Activated naive CD8-positive, alpha-beta T cell treated with anti-CD3 and anti-CD28 coated beads, Interleukin-2, amount 50 U/mL, for 24 hours (primary cell): ENCODE data around the gene RNMT.
A peak's percentile ranks its signal among the peaks of the same experiment; 100 is the strongest.
"Not testable (repeated sequence)": the region's sequence is repeated elsewhere in the genome, so short reads cannot be mapped to it uniquely, and the experiment has no call there.

Experiments
- ATAC-seq: fragments of 150-1000 bp; cut with Tn5 transposase; one replicate; pipeline ENCODE4 v1.10.0; 2021
- DNase-seq: peaks from one replicate; pipeline ENCODE4 v3.0.0; 2021
- H3K27ac Mint-ChIP-seq: one replicate; pipeline ENCODE4 v1.8.0; 2021; ENCODE audit warnings: mild to moderate bottlenecking, mixed read lengths
- H3K27me3 Mint-ChIP-seq: one replicate; pipeline ENCODE4 v1.8.0; 2021; ENCODE audit warnings: mixed read lengths
- H3K36me3 Mint-ChIP-seq: one replicate; pipeline ENCODE4 v1.8.0; 2021; ENCODE audit warnings: low read depth, mixed read lengths
- H3K4me1 Mint-ChIP-seq: one replicate; pipeline ENCODE4 v1.8.0; 2021; ENCODE audit warnings: mixed read lengths
- H3K4me3 Mint-ChIP-seq: one replicate; pipeline ENCODE4 v1.8.0; 2021; ENCODE audit warnings: mild to moderate bottlenecking, moderate library complexity, mixed read lengths
- H3K9me3 Mint-ChIP-seq: one replicate; pipeline ENCODE4 v1.8.0; 2021; ENCODE audit warnings: mixed read lengths

Gene RNMT

DNA sequence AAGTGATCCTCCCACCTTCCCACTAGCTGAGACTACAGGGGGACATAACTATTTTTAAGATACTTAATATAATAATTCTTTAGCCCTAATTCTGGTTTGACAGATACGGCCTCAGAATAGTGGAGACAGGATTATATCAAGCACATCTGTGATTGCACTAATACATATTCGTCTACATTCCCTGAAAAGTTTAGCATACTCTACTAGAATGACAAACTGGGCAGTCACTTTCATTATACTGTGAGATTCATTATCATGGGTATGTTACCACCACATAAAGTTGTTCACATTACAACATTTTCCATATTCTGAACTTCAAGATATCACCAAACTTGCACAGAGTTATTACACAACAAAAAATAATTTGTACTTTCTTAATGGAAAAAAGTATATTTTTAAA, 11.1 kb upstream of the RNMT start:
- Mint-ChIP-seq H3K4me1 (peaks cover 19% of the 10 kb centered on the region), H3K27ac (no peak overlapping the region), H3K27me3 (no peaks in the 10 kb centered on the region), H3K36me3 (peaks cover 29% of the 10 kb centered on the region), H3K4me3 (no peak overlapping the region), H3K9me3 (no peaks in the 10 kb centered on the region)
- ATAC-seq (no peak), DNase-seq (no peak)

DNA sequence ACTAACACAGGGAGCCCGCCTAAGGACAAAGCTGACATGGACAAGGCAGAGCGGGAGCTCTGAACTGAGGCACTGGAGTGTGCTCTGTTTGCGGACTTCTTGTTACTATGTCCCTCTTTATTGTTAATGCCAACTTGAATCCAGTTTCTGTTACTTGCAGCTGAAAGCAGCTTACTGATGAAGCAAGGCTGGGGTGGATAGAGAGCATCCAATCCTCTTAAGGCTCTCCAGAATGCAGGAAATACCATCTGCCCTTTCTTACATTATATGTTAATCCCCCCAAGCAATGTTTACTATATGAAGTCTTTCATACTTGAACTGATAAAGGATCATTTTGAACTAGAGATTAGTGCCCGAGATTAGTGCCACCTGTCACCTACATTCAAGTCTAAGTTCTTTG, 9.6 kb upstream of the RNMT start:
- H3K9me3 Mint-ChIP-seq = no peaks in the 10 kb centered on the region
- H3K27ac Mint-ChIP-seq = no peak overlapping the region
- no peak overlapping the region for H3K4me3 Mint-ChIP-seq
- peaks cover 30% of the 10 kb centered on the region for H3K36me3 Mint-ChIP-seq
- no peaks in the 10 kb centered on the region for H3K27me3 Mint-ChIP-seq
- DNase-seq (no peak), ATAC-seq (no peak)
- peaks cover 16% of the 10 kb centered on the region for H3K4me1 Mint-ChIP-seq

DNA sequence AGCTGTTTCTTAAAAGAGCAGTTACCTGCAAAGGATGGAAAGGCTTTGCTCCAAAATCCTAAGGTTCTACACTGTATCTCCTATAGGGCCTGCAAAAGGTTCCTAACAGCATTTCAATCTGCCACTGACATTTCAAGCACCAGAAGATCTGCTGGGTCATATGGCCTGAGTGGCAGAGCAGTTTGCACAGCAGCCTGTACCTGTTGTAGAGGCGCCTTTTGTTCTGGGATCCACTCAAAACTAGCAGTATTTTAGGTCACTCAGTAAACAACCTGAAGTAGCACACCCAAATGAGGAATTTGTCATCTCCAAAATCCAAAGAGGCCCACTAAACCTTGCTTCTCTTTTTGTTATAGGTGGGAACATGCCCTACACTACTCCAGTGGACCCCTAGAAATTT, 6.3 kb upstream of the RNMT start:
- H3K27ac Mint-ChIP-seq = no peak overlapping the region
- peaks cover 38% of the 10 kb centered on the region for H3K36me3 Mint-ChIP-seq
- DNase-seq = no peak
- ATAC-seq = no peak
- peaks cover 31% of the 10 kb centered on the region for H3K4me1 Mint-ChIP-seq
- H3K4me3 Mint-ChIP-seq = no peak overlapping the region
- no peaks in the 10 kb centered on the region for H3K9me3 Mint-ChIP-seq
- H3K27me3 Mint-ChIP-seq = no peaks in the 10 kb centered on the region

DNA sequence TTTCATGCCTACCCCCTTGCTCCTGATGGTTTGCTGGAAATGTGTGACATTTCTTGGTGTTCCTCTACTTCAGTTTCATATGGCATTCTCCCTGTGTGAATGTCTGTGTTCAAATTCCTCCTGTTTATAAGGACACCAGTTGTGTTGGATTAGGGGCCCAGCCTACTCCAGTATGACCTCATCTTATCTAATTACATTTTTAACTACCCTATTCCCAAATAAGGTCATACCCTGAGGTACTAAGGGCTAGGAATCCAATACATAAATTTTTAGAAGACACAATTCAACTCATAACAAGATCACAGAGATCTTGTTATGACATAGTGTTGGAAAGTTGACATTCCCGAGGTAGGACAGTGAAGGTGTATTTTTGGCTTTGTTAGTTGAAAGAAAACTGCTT, 5.6 kb upstream of the RNMT start:
- H3K27ac Mint-ChIP-seq = no peak overlapping the region
- peaks cover 35% of the 10 kb centered on the region for H3K4me1 Mint-ChIP-seq
- peaks cover 45% of the 10 kb centered on the region for H3K36me3 Mint-ChIP-seq
- DNase-seq = no peak
- ATAC-seq = no peak
- no peak overlapping the region for H3K4me3 Mint-ChIP-seq
- no peaks in the 10 kb centered on the region for H3K27me3 Mint-ChIP-seq
- no peaks in the 10 kb centered on the region for H3K9me3 Mint-ChIP-seq

DNA sequence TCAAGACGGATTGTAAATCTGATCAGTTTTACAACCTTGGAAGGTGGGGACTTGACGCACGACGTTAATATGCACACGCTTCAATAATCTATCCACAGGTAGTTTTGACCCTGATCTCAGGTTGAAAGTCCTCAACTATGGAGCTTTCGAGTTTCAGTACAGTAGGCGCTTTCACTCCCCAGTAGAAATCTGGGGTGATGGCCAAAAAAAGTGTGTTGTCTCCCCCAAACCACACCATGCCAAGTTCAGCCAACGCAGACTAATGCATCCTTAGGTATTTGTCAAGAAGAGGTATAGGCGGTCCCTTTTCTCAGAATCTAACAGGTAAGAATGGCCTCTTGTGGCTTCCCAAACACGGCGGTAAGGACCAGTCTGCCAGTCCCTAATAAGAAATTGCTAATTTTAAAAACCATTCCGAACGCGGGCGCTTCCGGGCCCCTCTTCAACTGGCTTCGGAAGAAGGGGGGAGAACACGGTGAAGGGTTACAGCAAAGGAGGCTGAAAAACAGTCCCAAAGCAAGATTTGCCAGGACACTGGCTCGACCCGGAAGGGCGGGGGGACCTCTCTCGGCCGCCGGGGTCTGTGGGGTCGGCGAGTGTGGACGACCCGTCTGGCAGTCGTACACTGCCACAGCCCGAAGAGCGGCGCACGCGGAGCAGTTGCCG, 774 bp upstream of the RNMT start:
- peak overlapping the region; percentile 84 for H3K4me3 Mint-ChIP-seq
- DNase-seq = peak; percentile 3

DNA sequence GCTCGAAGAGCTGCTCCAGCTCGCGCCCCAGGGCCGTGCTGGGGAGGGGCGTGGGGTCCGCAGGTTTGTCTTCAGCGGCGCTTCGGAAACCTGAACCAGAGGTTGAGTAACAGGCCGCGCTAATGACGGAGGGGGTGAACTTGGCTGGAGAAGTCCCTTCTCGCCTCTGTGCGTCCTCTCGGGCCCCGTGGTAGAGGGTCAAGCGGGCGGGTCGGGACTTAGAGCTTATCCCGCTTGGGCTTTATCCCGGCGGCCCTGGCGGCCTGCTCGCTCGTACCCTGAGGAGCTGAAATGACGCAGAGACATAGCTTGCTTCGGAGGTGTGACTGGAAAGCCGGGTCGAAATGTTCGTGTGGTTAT, 479 bp downstream of the RNMT start:
- peak overlapping the region; percentile 96 for H3K27ac Mint-ChIP-seq
- H3K27me3 Mint-ChIP-seq = no peaks in the 10 kb centered on the region
- DNase-seq = peak; percentile 36
- ATAC-seq = peak; percentile 12
- H3K36me3 Mint-ChIP-seq = peaks cover 38% of the 10 kb centered on the region
- H3K4me3 Mint-ChIP-seq = peak overlapping the region; percentile 84
- H3K4me1 Mint-ChIP-seq = peaks cover 68% of the 10 kb centered on the region
- no peaks in the 10 kb centered on the region for H3K9me3 Mint-ChIP-seq

More for the DNA sequence above, 774 bp upstream of the RNMT start:
- Mint-ChIP-seq H3K27ac (peak overlapping the region; percentile 88), H3K4me1 (peaks cover 61% of the 10 kb centered on the region), H3K9me3 (no peaks in the 10 kb centered on the region), H3K36me3 (peaks cover 38% of the 10 kb centered on the region), H3K27me3 (no peaks in the 10 kb centered on the region)
- ATAC-seq = no peak

DNA sequence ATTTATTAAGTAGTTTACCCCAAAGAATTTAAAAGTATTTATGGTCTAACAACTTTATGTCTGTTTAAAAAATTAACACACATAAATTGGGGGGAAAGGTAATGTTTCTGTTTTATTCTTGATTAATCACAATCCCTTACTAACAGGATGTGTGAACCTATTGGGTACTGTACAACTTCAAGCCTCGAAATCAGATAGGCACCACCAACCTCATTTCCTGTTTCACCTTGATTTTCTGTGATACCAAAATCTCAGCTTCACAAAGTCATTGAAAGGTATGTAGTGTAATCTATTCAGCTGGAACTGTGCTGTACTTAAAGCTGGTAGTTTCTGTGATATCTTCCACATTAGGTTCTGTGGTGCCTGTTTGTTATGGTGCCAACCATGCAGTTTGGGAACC, 4.0 kb downstream of the RNMT start:
- Mint-ChIP-seq H3K9me3 (no peaks in the 10 kb centered on the region), H3K36me3 (peaks cover 43% of the 10 kb centered on the region), H3K4me1 (peaks cover 48% of the 10 kb centered on the region), H3K27me3 (no peaks in the 10 kb centered on the region), H3K4me3 (no peak overlapping the region), H3K27ac (no peak overlapping the region)
- no peak for ATAC-seq
- DNase-seq = no peak

DNA sequence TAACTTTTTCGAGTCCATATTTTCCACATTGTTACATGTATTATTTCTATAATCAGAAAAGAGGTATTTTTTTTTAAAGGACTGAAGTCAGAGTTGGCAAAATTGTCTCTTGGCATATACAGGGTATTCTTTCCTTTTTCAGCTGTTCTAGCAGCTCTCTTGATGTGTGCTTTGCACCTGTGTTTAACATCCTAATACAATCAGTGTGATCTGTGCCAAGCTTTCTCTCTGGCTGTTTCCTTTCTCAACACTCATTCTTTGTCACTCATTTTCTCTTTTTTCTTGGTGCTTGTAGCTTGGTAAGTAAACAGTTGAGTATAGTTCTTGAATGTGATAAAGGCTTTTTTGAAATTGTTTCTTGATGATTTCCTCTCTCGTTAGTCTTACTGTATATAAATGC, 9.2 kb downstream of the RNMT start:
- peaks cover 63% of the 10 kb centered on the region for H3K36me3 Mint-ChIP-seq
- ATAC-seq (no peak), DNase-seq (no peak)
- H3K4me1 Mint-ChIP-seq = peaks cover 9% of the 10 kb centered on the region
- H3K27ac Mint-ChIP-seq = no peak overlapping the region
- no peaks in the 10 kb centered on the region for H3K9me3 Mint-ChIP-seq
- H3K27me3 Mint-ChIP-seq = no peaks in the 10 kb centered on the region
- no peak overlapping the region for H3K4me3 Mint-ChIP-seq

DNA sequence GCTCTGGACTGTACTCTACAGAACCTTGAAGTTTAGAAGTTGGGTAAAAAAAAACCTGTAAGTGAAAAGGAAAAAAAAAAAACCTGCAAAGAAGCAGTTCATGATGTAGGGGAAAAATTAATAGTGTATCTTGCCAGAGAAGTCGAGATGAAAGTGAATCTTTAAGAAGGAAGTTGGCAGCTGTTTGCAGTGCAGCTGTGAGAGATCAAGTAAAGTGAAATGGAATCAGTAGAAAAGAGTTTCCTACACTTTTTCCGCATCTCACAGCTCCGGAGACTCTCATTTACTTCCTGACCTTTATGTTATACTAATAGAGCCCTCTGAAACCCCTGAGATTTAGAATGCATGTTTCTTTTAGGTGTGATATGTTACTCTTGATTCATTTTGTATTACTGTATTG, 19.2 kb downstream of the RNMT start:
- Mint-ChIP-seq H3K4me1 (no peaks in the 10 kb centered on the region), H3K27ac (no peak overlapping the region), H3K36me3 (peaks cover 80% of the 10 kb centered on the region), H3K9me3 (no peaks in the 10 kb centered on the region), H3K27me3 (no peaks in the 10 kb centered on the region), H3K4me3 (no peak overlapping the region)
- ATAC-seq (no peak), DNase-seq (no peak)

DNA sequence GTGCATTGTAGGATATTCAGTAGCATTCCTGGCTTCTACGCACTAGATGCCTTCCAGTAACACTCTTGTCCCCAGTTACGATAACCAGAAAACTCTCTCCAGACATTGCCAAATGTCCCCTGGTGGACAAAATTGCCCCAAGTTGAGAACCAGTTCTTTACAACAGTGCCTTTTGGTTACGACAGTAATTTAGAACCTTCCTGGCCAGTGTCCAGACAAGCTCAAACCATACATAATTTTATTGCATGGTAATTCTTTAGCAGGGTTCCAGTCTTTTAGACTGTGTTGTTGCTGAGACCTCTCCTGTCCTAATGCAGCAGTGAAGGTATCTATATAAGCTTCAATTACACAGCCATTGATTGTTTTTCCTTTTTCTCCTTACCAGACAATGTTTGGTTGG, 20.2 kb downstream of the RNMT start:
- Mint-ChIP-seq H3K36me3 (peaks cover 83% of the 10 kb centered on the region), H3K4me3 (no peak overlapping the region), H3K4me1 (no peaks in the 10 kb centered on the region), H3K27ac (no peak overlapping the region), H3K27me3 (no peaks in the 10 kb centered on the region), H3K9me3 (no peaks in the 10 kb centered on the region)
- DNase-seq (no peak), ATAC-seq (no peak)

DNA sequence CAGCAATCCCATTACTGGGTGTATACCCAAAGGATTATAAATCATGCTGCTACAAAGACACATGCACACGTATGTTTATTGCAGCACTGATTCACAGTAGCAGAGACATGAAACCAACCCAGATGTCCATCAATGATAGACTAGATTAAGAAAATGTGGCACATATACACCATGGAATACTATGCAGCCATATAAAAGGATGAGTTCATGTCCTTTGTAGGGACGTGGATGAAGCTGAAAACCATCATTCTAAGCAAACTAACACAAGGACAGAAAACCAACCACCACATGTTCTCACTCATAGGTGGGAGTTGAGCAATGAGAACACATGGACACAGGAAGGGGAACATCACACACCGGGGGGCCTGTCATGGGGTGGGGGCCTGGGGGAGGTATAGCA, 25.1 kb downstream of the RNMT start:
- not testable (repeated sequence) for DNase-seq, H3K4me3 Mint-ChIP-seq, H3K4me1 Mint-ChIP-seq, H3K27me3 Mint-ChIP-seq, ATAC-seq, H3K9me3 Mint-ChIP-seq, H3K27ac Mint-ChIP-seq
- peaks cover 83% of the 10 kb centered on the region for H3K36me3 Mint-ChIP-seq

DNA sequence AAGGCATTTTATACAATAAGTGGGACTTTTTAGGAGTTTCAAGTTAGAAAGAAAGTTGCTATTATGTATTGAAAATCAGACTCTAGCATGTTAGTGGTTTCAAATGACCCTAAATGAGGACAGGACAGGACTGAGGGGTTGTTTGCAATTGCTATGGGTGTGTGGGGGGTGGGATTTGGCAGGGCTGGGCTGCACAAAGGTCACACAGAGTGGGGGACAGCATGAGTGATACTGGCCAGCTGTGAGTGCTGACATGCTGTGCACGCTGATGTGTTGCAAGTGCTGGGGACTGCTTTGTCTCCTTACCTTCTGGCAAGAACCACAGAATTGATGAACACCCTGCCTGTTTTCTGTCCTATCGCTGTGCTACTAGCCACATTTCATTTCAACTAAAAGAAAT, 29.8 kb downstream of the RNMT start:
- DNase-seq = no peak
- H3K36me3 Mint-ChIP-seq = peaks cover 77% of the 10 kb centered on the region
- ATAC-seq = no peak

DNA sequence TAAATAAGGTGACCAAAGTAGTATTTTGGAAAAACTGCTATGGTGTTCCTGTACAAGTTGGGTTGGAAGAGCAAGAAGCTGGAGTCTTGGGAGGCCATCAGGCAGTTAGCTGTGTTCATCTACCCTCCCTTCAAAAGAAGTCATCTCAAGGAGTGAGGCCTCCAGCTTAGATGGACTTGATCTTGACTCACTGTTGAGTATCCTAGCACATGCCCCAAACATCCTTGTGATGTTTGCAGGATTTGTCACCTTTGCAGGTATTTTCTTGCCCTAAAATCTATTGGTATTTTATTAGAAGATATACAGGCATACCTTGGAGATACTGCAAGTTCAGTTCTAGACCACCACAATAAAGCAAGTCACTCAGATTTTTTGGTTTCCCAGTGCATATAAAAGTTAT, 30.2 kb downstream of the RNMT start:
- no peak overlapping the region for H3K27ac Mint-ChIP-seq
- H3K4me3 Mint-ChIP-seq = no peak overlapping the region
- peaks cover 75% of the 10 kb centered on the region for H3K36me3 Mint-ChIP-seq
- H3K9me3 Mint-ChIP-seq = no peaks in the 10 kb centered on the region
- no peak for ATAC-seq
- no peaks in the 10 kb centered on the region for H3K27me3 Mint-ChIP-seq
- no peak for DNase-seq
- H3K4me1 Mint-ChIP-seq = no peaks in the 10 kb centered on the region

More for the DNA sequence above, 29.8 kb downstream of the RNMT start:
- Mint-ChIP-seq H3K27ac (no peak overlapping the region), H3K27me3 (no peaks in the 10 kb centered on the region), H3K4me3 (no peak overlapping the region), H3K4me1 (no peaks in the 10 kb centered on the region), H3K9me3 (no peaks in the 10 kb centered on the region)

DNA sequence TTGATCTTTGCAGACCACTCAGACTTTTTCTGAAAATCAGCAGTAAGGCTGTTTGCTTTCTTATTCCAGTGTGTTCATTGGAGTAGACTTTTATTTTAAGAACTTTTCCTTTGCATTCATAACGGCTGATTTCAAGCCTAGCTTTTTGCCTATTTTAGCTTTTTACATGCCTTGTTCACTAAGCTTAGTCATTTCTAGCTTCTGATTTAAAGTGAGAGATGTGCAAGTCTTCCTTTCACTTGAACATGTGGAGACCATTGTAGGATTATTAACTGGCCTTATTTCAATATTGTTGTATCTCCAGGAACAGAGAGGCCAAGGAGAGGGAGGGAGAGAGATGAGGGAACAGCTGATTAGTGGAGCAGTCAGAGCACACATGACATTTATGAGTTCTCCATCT, 32.1 kb downstream of the RNMT start:
- no peaks in the 10 kb centered on the region for H3K4me1 Mint-ChIP-seq
- ATAC-seq (no peak), DNase-seq (no peak)
- no peaks in the 10 kb centered on the region for H3K27me3 Mint-ChIP-seq
- H3K9me3 Mint-ChIP-seq = peaks cover 5% of the 10 kb centered on the region
- H3K4me3 Mint-ChIP-seq = no peak overlapping the region
- no peak overlapping the region for H3K27ac Mint-ChIP-seq
- H3K36me3 Mint-ChIP-seq = peaks cover 85% of the 10 kb centered on the region

DNA sequence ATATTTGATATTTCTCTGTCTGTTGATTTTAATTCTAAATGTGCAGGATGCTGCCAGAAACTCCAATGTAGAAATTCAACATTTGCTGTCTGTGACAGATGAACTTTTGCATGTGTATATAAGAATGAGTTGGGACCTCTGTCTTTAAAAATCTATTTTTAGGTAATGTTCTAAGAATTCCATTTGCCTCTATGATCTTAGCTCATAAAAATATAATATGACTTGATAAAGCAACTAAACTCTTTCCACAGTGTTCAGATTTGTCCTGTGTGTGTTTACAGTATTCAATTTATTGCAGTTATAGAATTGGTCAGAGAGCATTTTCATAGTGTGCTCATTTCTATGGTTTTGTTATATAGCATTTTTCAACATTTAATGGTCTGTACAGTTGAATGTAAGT, 33.6 kb downstream of the RNMT start:
- Mint-ChIP-seq H3K9me3 (peaks cover 20% of the 10 kb centered on the region), H3K27me3 (no peaks in the 10 kb centered on the region), H3K4me1 (no peaks in the 10 kb centered on the region), H3K27ac (no peak overlapping the region), H3K4me3 (no peak overlapping the region), H3K36me3 (peaks cover 86% of the 10 kb centered on the region)
- ATAC-seq (no peak), DNase-seq (no peak)
